H9 (cell line): ENCODE results near the gene FRS3. TPM values are rescaled to one million over a fixed set of nuclear protein-coding genes. Genes with fewer than 3 reads are reported as not detected.

Experiments
- DNase-seq: peaks from one replicate; pipeline ENCODE4 v3.0.0-alpha.2; 2017
- H2AFZ ChIP-seq: one replicate; pipeline ENCODE4 v1.6.1; 2013; ENCODE audit warnings: mild to moderate bottlenecking, low read length, control low read depth, moderate library complexity
- H2AK5ac ChIP-seq: 2 replicates; pipeline ENCODE4 v1.6.1; 2013; ENCODE audit warnings: low read length, control low read depth, mixed read lengths; ENCODE audit not compliant: insufficient read length
- H2BK120ac ChIP-seq: one replicate; pipeline ENCODE4 v1.6.1; 2013; ENCODE audit warnings: low read depth, mild to moderate bottlenecking, low read length, control low read depth, inconsistent platforms; ENCODE audit not compliant: poor library complexity, severe bottlenecking
- H2BK12ac ChIP-seq: 2 replicates; pipeline ENCODE4 v1.6.1; 2013; ENCODE audit warnings: low read length, control low read depth, mixed read lengths, low read depth; ENCODE audit not compliant: insufficient read length
- H2BK15ac ChIP-seq: 2 replicates; pipeline ENCODE4 v1.6.1; 2013; ENCODE audit warnings: low read depth, low read length, control low read depth
- H2BK20ac ChIP-seq: one replicate; pipeline ENCODE4 v1.6.1; 2013; ENCODE audit warnings: low read depth, mild to moderate bottlenecking, low read length, control low read depth, inconsistent platforms; ENCODE audit not compliant: poor library complexity, severe bottlenecking
- H2BK5ac ChIP-seq: 2 replicates; pipeline ENCODE4 v1.6.1; 2013; ENCODE audit warnings: low read length, control low read depth, mixed read lengths; ENCODE audit not compliant: insufficient read length
- H3K14ac ChIP-seq: 2 replicates; pipeline ENCODE4 v1.6.1; 2013; ENCODE audit warnings: low read length, control low read depth; ENCODE audit not compliant: insufficient read depth
- H3K18ac ChIP-seq: 2 replicates; pipeline ENCODE4 v1.6.1; 2013; ENCODE audit warnings: low read depth, mild to moderate bottlenecking, mixed read lengths, low read length, control low read depth; ENCODE audit not compliant: insufficient read length
- H3K23ac ChIP-seq: 2 replicates; pipeline ENCODE4 v1.6.1; 2013; ENCODE audit warnings: low read length, control low read depth, mixed read lengths, low read depth; ENCODE audit not compliant: insufficient read length
- H3K23me2 ChIP-seq: 2 replicates; pipeline ENCODE4 v1.6.1; 2013; ENCODE audit warnings: low read depth, mild to moderate bottlenecking, mixed read lengths, low read length, control low read depth; ENCODE audit not compliant: insufficient read length, poor library complexity, severe bottlenecking
- H3K27ac ChIP-seq: 2 replicates; pipeline ENCODE4 v1.5.1; 2013; ENCODE audit warnings: low read length, control low read depth, mixed read lengths, low read depth; ENCODE audit not compliant: insufficient read length
- H3K27me3 ChIP-seq: 2 replicates; pipeline ENCODE4 v1.6.1; 2013; ENCODE audit warnings: low read length, control low read depth, inconsistent platforms; ENCODE audit not compliant: insufficient read depth
- H3K4ac ChIP-seq: 2 replicates; pipeline ENCODE4 v1.6.1; 2013; ENCODE audit warnings: low read depth, mild to moderate bottlenecking, control low read depth, inconsistent platforms, low read length, moderate library complexity
- H3K4me1 ChIP-seq: 2 replicates; pipeline ENCODE4 v1.6.1; 2013; ENCODE audit warnings: low read length, control low read depth, inconsistent platforms; ENCODE audit not compliant: insufficient read depth
- H3K4me2 ChIP-seq: 2 replicates; pipeline ENCODE4 v1.6.1; 2013; ENCODE audit warnings: low read length, control low read depth, mixed read lengths; ENCODE audit not compliant: insufficient read length, insufficient read depth
- H3K56ac ChIP-seq: 2 replicates; pipeline ENCODE4 v1.6.1; 2013; ENCODE audit warnings: low read depth, mild to moderate bottlenecking, mixed read lengths, low read length, control low read depth; ENCODE audit not compliant: insufficient read length
- H3K79me1 ChIP-seq: 2 replicates; pipeline ENCODE4 v1.6.1; 2013; ENCODE audit warnings: low read depth, mild to moderate bottlenecking, moderate library complexity, low read length, control low read depth, inconsistent platforms; ENCODE audit not compliant: insufficient read depth, poor library complexity, severe bottlenecking
- H3K79me2 ChIP-seq: 2 replicates; pipeline ENCODE4 v1.6.1; 2013; ENCODE audit warnings: low read length, control low read depth, inconsistent platforms; ENCODE audit not compliant: insufficient read depth
- H3K9ac ChIP-seq: 2 replicates; pipeline ENCODE4 v1.6.1; 2013; ENCODE audit warnings: low read length, control low read depth, mixed read lengths; ENCODE audit not compliant: insufficient read length; ENCODE audit errors: extremely low read depth
- H3K9me3 ChIP-seq: one replicate; pipeline ENCODE4 v1.6.1; 2013; ENCODE audit warnings: low read depth, low read length, inconsistent platforms; ENCODE audit not compliant: control insufficient read depth
- H3T11ph ChIP-seq: one replicate; pipeline ENCODE4 v1.6.1; 2013; ENCODE audit warnings: mild to moderate bottlenecking, low read length, control low read depth, inconsistent platforms
- H4K20me1 ChIP-seq: one replicate; pipeline ENCODE4 v1.6.1; 2013; ENCODE audit not compliant: control insufficient read depth, insufficient read length, insufficient read depth
- H4K5ac ChIP-seq: 2 replicates; pipeline ENCODE4 v1.6.1; 2013; ENCODE audit warnings: low read depth, mild to moderate bottlenecking, mixed read lengths, low read length, control low read depth; ENCODE audit not compliant: insufficient read length
- H4K8ac ChIP-seq: replicated peaks from 2 replicates; pipeline ENCODE4 v1.6.1; 2013; ENCODE audit warnings: low read length, control low read depth, mixed read lengths, low read depth; ENCODE audit not compliant: insufficient read length
- H4K91ac ChIP-seq: 2 replicates; pipeline ENCODE4 v1.6.1; 2013; ENCODE audit warnings: low read depth, mild to moderate bottlenecking, moderate library complexity, mixed read lengths, low read length, control low read depth; ENCODE audit not compliant: insufficient read length
- H3K27ac Mint-ChIP-seq, 3 experiments: 2 replicates in 2 of 3; 3 replicates in 1 of 3; pipeline ENCODE4 v1.8.0; 2020 to 2021; ENCODE audit warnings: mixed read lengths in 3 of 3, mild to moderate bottlenecking in 1 of 3, moderate library complexity in 1 of 3
- H3K27me3 Mint-ChIP-seq: 2 replicates; pipeline ENCODE4 v1.8.0; 2021; ENCODE audit warnings: low read depth, mild to moderate bottlenecking, moderate library complexity, mixed read lengths
- H3K36me3 Mint-ChIP-seq, 3 experiments: 2 replicates in 2 of 3; 3 replicates in 1 of 3; pipeline ENCODE4 v1.8.0; 2020 to 2021; ENCODE audit warnings: low read depth in 3 of 3, mixed read lengths in 3 of 3; ENCODE audit not compliant: insufficient read depth in 1 of 3
- H3K4me1 Mint-ChIP-seq, 2 experiments: 2 replicates each; pipeline ENCODE4 v1.8.0; 2020; ENCODE audit warnings: mixed read lengths in 2 of 2
- H3K4me3 Mint-ChIP-seq, 2 experiments: 2 replicates in 1 of 2; 3 replicates in 1 of 2; pipeline ENCODE4 v1.8.0; 2020 to 2021; ENCODE audit warnings: mild to moderate bottlenecking in 2 of 2, mixed read lengths in 2 of 2, moderate library complexity in 1 of 2
- H3K9me3 Mint-ChIP-seq, 2 experiments: 2 replicates in 1 of 2; 3 replicates in 1 of 2; pipeline ENCODE4 v1.8.0; 2020; ENCODE audit warnings: mild to moderate bottlenecking in 2 of 2, mixed read lengths in 2 of 2, moderate library complexity in 1 of 2
- WGBS: extraction: QIAGEN DNeasy Blood & Tissue Kit; methylation state at CpG from one replicate; pipeline ENCODE4 v1.1.7; 2013; ENCODE audit warnings: missing lambda C conversion rate, low lambda C conversion rate, mixed read lengths; ENCODE audit not compliant: insufficient read length; ENCODE audit errors: extremely low coverage; 5-methylcytosine and 5-hydroxymethylcytosine counted together
- total RNA-seq: library from RNA; stranded (reverse); gene quantifications from 2 replicates; pipeline ENCODE4 v1.2.1, GENCODE V29; 2021
- TF ChIP-seq, protein P1 (sequence below): fragments of 200-600 bp; sonication (generic); conservative IDR thresholded peaks from 3 replicates; pipeline ENCODE4 v1.8.0; 2021; ENCODE audit warnings: antibody characterized with exemption, mild to moderate bottlenecking

FRS3 gene
- total RNA-seq, 1 experiment from 2014 or later, result 4.8 TPM

DNA sequence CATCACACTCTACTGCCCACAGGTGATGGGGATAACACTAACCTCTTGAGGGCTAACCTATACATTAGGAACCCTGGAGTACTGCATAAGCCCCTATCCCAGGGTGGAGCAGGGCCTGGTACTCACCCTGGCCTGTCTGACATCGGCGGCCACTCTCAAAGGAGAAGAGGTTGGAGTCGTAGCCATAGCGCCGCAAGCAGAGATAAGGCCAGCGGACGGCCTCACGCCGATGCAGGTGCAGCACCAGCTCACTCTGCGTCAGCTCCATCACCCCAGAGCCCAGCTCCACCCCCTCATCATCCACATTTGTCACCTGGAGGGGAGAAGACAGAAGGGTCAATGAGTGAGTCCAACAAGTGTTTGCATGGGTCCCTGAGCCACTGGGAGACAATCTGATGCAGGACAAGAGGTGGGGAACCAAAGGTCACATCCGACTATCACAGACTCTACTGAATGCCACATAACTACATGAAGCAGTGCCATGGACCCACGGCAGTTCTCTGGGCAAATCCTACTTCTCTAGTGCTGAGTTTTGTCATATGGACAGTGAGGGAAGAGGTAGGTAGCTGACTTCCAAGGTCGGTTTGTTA, 4.3 kb downstream of the FRS3 start:
- Mint-ChIP-seq H3K27me3 (peaks cover 4% of the 10 kb centered on the region; the same call in 1 of the 2 replicates), H3K36me3 (peaks cover 14 to 34% (median 34%) of the 10 kb centered on the region in 3 experiments; a peak in 6 of 7 replicates), H3K4me1 (peaks cover 7 to 8% of the 10 kb centered on the region in 2 experiments), H3K4me3 (no peak overlapping the region), H3K27ac (no peak overlapping the region), H3K9me3 (no peaks in the 10 kb centered on the region)
- Histone ChIP-seq H2BK120ac (no peak overlapping the region), H3K56ac (no peak overlapping the region), H2BK20ac (no peak overlapping the region), H4K91ac (no peak overlapping the region), H3K79me2 (no peaks in the 10 kb centered on the region), H3K27ac (no peak overlapping the region), H3K9ac (no peak overlapping the region), H3K23ac (no peak overlapping the region), H3K23me2 (peaks cover 11% of the 10 kb centered on the region), H3K4me2 (no peak overlapping the region), H2BK12ac (no peak overlapping the region), H3K9me3 (no peaks in the 10 kb centered on the region), H4K8ac (no peak overlapping the region), H2AK5ac (no peak overlapping the region), H3T11ph (no peak overlapping the region), H4K20me1 (no peaks in the 10 kb centered on the region), H3K79me1 (no peaks in the 10 kb centered on the region), H2AFZ (no peak overlapping the region), H3K27me3 (no peaks in the 10 kb centered on the region), H3K14ac (no peak overlapping the region), H4K5ac (no peak overlapping the region), H2BK15ac (no peak overlapping the region), H2BK5ac (no peak overlapping the region), H3K4me1 (no peaks in the 10 kb centered on the region), H3K4ac (no peak overlapping the region), H3K18ac (no peak overlapping the region)
- no CpG with 5 or more reads among the region's 13 CpGs for WGBS
- TF ChIP-seq, protein P1, sequence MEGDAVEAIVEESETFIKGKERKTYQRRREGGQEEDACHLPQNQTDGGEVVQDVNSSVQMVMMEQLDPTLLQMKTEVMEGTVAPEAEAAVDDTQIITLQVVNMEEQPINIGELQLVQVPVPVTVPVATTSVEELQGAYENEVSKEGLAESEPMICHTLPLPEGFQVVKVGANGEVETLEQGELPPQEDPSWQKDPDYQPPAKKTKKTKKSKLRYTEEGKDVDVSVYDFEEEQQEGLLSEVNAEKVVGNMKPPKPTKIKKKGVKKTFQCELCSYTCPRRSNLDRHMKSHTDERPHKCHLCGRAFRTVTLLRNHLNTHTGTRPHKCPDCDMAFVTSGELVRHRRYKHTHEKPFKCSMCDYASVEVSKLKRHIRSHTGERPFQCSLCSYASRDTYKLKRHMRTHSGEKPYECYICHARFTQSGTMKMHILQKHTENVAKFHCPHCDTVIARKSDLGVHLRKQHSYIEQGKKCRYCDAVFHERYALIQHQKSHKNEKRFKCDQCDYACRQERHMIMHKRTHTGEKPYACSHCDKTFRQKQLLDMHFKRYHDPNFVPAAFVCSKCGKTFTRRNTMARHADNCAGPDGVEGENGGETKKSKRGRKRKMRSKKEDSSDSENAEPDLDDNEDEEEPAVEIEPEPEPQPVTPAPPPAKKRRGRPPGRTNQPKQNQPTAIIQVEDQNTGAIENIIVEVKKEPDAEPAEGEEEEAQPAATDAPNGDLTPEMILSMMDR, result no peak
- DNase-seq, result no peak
